H9 (cell line): ENCODE results near the gene KLC4. TPM values are rescaled to one million over a fixed set of nuclear protein-coding genes. Genes with fewer than 3 reads are reported as not detected.

Experiments
- DNase-seq: peaks from one replicate; pipeline ENCODE4 v3.0.0-alpha.2; 2017
- H2AFZ ChIP-seq: one replicate; pipeline ENCODE4 v1.6.1; 2013; ENCODE audit warnings: mild to moderate bottlenecking, low read length, control low read depth, moderate library complexity
- H2AK5ac ChIP-seq: 2 replicates; pipeline ENCODE4 v1.6.1; 2013; ENCODE audit warnings: low read length, control low read depth, mixed read lengths; ENCODE audit not compliant: insufficient read length
- H2BK120ac ChIP-seq: one replicate; pipeline ENCODE4 v1.6.1; 2013; ENCODE audit warnings: low read depth, mild to moderate bottlenecking, low read length, control low read depth, inconsistent platforms; ENCODE audit not compliant: poor library complexity, severe bottlenecking
- H2BK12ac ChIP-seq: 2 replicates; pipeline ENCODE4 v1.6.1; 2013; ENCODE audit warnings: low read length, control low read depth, mixed read lengths, low read depth; ENCODE audit not compliant: insufficient read length
- H2BK15ac ChIP-seq: 2 replicates; pipeline ENCODE4 v1.6.1; 2013; ENCODE audit warnings: low read depth, low read length, control low read depth
- H2BK20ac ChIP-seq: one replicate; pipeline ENCODE4 v1.6.1; 2013; ENCODE audit warnings: low read depth, mild to moderate bottlenecking, low read length, control low read depth, inconsistent platforms; ENCODE audit not compliant: poor library complexity, severe bottlenecking
- H2BK5ac ChIP-seq: 2 replicates; pipeline ENCODE4 v1.6.1; 2013; ENCODE audit warnings: low read length, control low read depth, mixed read lengths; ENCODE audit not compliant: insufficient read length
- H3K14ac ChIP-seq: 2 replicates; pipeline ENCODE4 v1.6.1; 2013; ENCODE audit warnings: low read length, control low read depth; ENCODE audit not compliant: insufficient read depth
- H3K18ac ChIP-seq: 2 replicates; pipeline ENCODE4 v1.6.1; 2013; ENCODE audit warnings: low read depth, mild to moderate bottlenecking, mixed read lengths, low read length, control low read depth; ENCODE audit not compliant: insufficient read length
- H3K23ac ChIP-seq: 2 replicates; pipeline ENCODE4 v1.6.1; 2013; ENCODE audit warnings: low read length, control low read depth, mixed read lengths, low read depth; ENCODE audit not compliant: insufficient read length
- H3K23me2 ChIP-seq: 2 replicates; pipeline ENCODE4 v1.6.1; 2013; ENCODE audit warnings: low read depth, mild to moderate bottlenecking, mixed read lengths, low read length, control low read depth; ENCODE audit not compliant: insufficient read length, poor library complexity, severe bottlenecking
- H3K27ac ChIP-seq: 2 replicates; pipeline ENCODE4 v1.5.1; 2013; ENCODE audit warnings: low read length, control low read depth, mixed read lengths, low read depth; ENCODE audit not compliant: insufficient read length
- H3K27me3 ChIP-seq: 2 replicates; pipeline ENCODE4 v1.6.1; 2013; ENCODE audit warnings: low read length, control low read depth, inconsistent platforms; ENCODE audit not compliant: insufficient read depth
- H3K4ac ChIP-seq: 2 replicates; pipeline ENCODE4 v1.6.1; 2013; ENCODE audit warnings: low read depth, mild to moderate bottlenecking, control low read depth, inconsistent platforms, low read length, moderate library complexity
- H3K4me1 ChIP-seq: 2 replicates; pipeline ENCODE4 v1.6.1; 2013; ENCODE audit warnings: low read length, control low read depth, inconsistent platforms; ENCODE audit not compliant: insufficient read depth
- H3K4me2 ChIP-seq: 2 replicates; pipeline ENCODE4 v1.6.1; 2013; ENCODE audit warnings: low read length, control low read depth, mixed read lengths; ENCODE audit not compliant: insufficient read length, insufficient read depth
- H3K56ac ChIP-seq: 2 replicates; pipeline ENCODE4 v1.6.1; 2013; ENCODE audit warnings: low read depth, mild to moderate bottlenecking, mixed read lengths, low read length, control low read depth; ENCODE audit not compliant: insufficient read length
- H3K79me1 ChIP-seq: 2 replicates; pipeline ENCODE4 v1.6.1; 2013; ENCODE audit warnings: low read depth, mild to moderate bottlenecking, moderate library complexity, low read length, control low read depth, inconsistent platforms; ENCODE audit not compliant: insufficient read depth, poor library complexity, severe bottlenecking
- H3K79me2 ChIP-seq: 2 replicates; pipeline ENCODE4 v1.6.1; 2013; ENCODE audit warnings: low read length, control low read depth, inconsistent platforms; ENCODE audit not compliant: insufficient read depth
- H3K9ac ChIP-seq: 2 replicates; pipeline ENCODE4 v1.6.1; 2013; ENCODE audit warnings: low read length, control low read depth, mixed read lengths; ENCODE audit not compliant: insufficient read length; ENCODE audit errors: extremely low read depth
- H3K9me3 ChIP-seq: one replicate; pipeline ENCODE4 v1.6.1; 2013; ENCODE audit warnings: low read depth, low read length, inconsistent platforms; ENCODE audit not compliant: control insufficient read depth
- H3T11ph ChIP-seq: one replicate; pipeline ENCODE4 v1.6.1; 2013; ENCODE audit warnings: mild to moderate bottlenecking, low read length, control low read depth, inconsistent platforms
- H4K20me1 ChIP-seq: one replicate; pipeline ENCODE4 v1.6.1; 2013; ENCODE audit not compliant: control insufficient read depth, insufficient read length, insufficient read depth
- H4K5ac ChIP-seq: 2 replicates; pipeline ENCODE4 v1.6.1; 2013; ENCODE audit warnings: low read depth, mild to moderate bottlenecking, mixed read lengths, low read length, control low read depth; ENCODE audit not compliant: insufficient read length
- H4K8ac ChIP-seq: replicated peaks from 2 replicates; pipeline ENCODE4 v1.6.1; 2013; ENCODE audit warnings: low read length, control low read depth, mixed read lengths, low read depth; ENCODE audit not compliant: insufficient read length
- H4K91ac ChIP-seq: 2 replicates; pipeline ENCODE4 v1.6.1; 2013; ENCODE audit warnings: low read depth, mild to moderate bottlenecking, moderate library complexity, mixed read lengths, low read length, control low read depth; ENCODE audit not compliant: insufficient read length
- H3K27ac Mint-ChIP-seq, 3 experiments: 2 replicates in 2 of 3; 3 replicates in 1 of 3; pipeline ENCODE4 v1.8.0; 2020 to 2021; ENCODE audit warnings: mixed read lengths in 3 of 3, mild to moderate bottlenecking in 1 of 3, moderate library complexity in 1 of 3
- H3K27me3 Mint-ChIP-seq: 2 replicates; pipeline ENCODE4 v1.8.0; 2021; ENCODE audit warnings: low read depth, mild to moderate bottlenecking, moderate library complexity, mixed read lengths
- H3K36me3 Mint-ChIP-seq, 3 experiments: 2 replicates in 2 of 3; 3 replicates in 1 of 3; pipeline ENCODE4 v1.8.0; 2020 to 2021; ENCODE audit warnings: low read depth in 3 of 3, mixed read lengths in 3 of 3; ENCODE audit not compliant: insufficient read depth in 1 of 3
- H3K4me1 Mint-ChIP-seq, 2 experiments: 2 replicates each; pipeline ENCODE4 v1.8.0; 2020; ENCODE audit warnings: mixed read lengths in 2 of 2
- H3K4me3 Mint-ChIP-seq, 2 experiments: 2 replicates in 1 of 2; 3 replicates in 1 of 2; pipeline ENCODE4 v1.8.0; 2020 to 2021; ENCODE audit warnings: mild to moderate bottlenecking in 2 of 2, mixed read lengths in 2 of 2, moderate library complexity in 1 of 2
- H3K9me3 Mint-ChIP-seq, 2 experiments: 2 replicates in 1 of 2; 3 replicates in 1 of 2; pipeline ENCODE4 v1.8.0; 2020; ENCODE audit warnings: mild to moderate bottlenecking in 2 of 2, mixed read lengths in 2 of 2, moderate library complexity in 1 of 2
- CTCF ChIP-seq: fragments of 200-600 bp; sonication (generic); conservative IDR thresholded peaks from 3 replicates; pipeline ENCODE4 v1.8.0; 2021; ENCODE audit warnings: antibody characterized with exemption, mild to moderate bottlenecking
- WGBS: extraction: QIAGEN DNeasy Blood & Tissue Kit; methylation state at CpG from one replicate; pipeline ENCODE4 v1.1.7; 2013; ENCODE audit warnings: missing lambda C conversion rate, low lambda C conversion rate, mixed read lengths; ENCODE audit not compliant: insufficient read length; ENCODE audit errors: extremely low coverage; 5-methylcytosine and 5-hydroxymethylcytosine counted together
- total RNA-seq: library from RNA; stranded (reverse); gene quantifications from 2 replicates; pipeline ENCODE4 v1.2.1, GENCODE V29; 2021

KLC4 gene
- total RNA-seq, 1 experiment from 2014 or later = 29.7 TPM

- no peak overlapping the region for H3K4me2 ChIP-seq
- TF ChIP-seq CTCF = no peak
- H3K27me3 ChIP-seq = no peaks in the 10 kb centered on the region
- H4K5ac ChIP-seq = no peak overlapping the region
- no peak overlapping the region for H3K9ac ChIP-seq
- no peaks in the 10 kb centered on the region for H4K20me1 ChIP-seq
- Mint-ChIP-seq H3K27ac (peak overlapping the region; percentile 75 to 97 (median 87); a peak in 4 of 7 replicates), H3K4me3 (peak overlapping the region in 1 of 2 experiments; percentile 75; a peak in 2 of 5 replicates), H3K9me3 (no peaks in the 10 kb centered on the region), H3K4me1 (peaks cover 60 to 66% of the 10 kb centered on the region in 2 experiments), H3K27me3 (no peaks in the 10 kb centered on the region), H3K36me3 (peaks cover 0 to 2% (median 0%) of the 10 kb centered on the region in 3 experiments; a peak in 1 of 7 replicates)
- H3K9me3 ChIP-seq = no peaks in the 10 kb centered on the region
- H3T11ph ChIP-seq = no peak overlapping the region
- no peak overlapping the region for H3K18ac ChIP-seq
- H3K4me1 ChIP-seq = peaks cover 20% of the 10 kb centered on the region
- H3K23ac ChIP-seq = no peak overlapping the region
- no peak overlapping the region for H2AK5ac ChIP-seq
- peaks cover 3% of the 10 kb centered on the region for H3K23me2 ChIP-seq
- H2BK5ac ChIP-seq = no peak overlapping the region
- no peak overlapping the region for H3K14ac ChIP-seq
- H2BK12ac ChIP-seq = no peak overlapping the region
- no CpG with 5 or more reads among the region's 4 CpGs for WGBS
- no peak overlapping the region for H4K91ac ChIP-seq
- no peak overlapping the region for H3K56ac ChIP-seq
- H3K79me2 ChIP-seq = peaks cover 29% of the 10 kb centered on the region; the same call in 1 of the 2 replicates
- no peak overlapping the region for H4K8ac ChIP-seq
- H2BK15ac ChIP-seq = no peak overlapping the region
- no peak overlapping the region for H3K4ac ChIP-seq
- no peak overlapping the region for H2BK120ac ChIP-seq
- no peak for DNase-seq
- no peaks in the 10 kb centered on the region for H3K79me1 ChIP-seq
- no peak overlapping the region for H2BK20ac ChIP-seq
- no peak overlapping the region for H2AFZ ChIP-seq
- no peak overlapping the region for H3K27ac ChIP-seq
Measured at GRCh38 chr6:43088654-43089056, 29.2 kb downstream of the KLC4 start.
